Measurements from ENCODE around the gene MACROD2. TPM values are rescaled to one million over a fixed set of nuclear protein-coding genes. Genes with fewer than 3 reads are reported as not detected.
"Not testable (repeated sequence)": the region's sequence is repeated elsewhere in the genome, so short reads cannot be mapped to it uniquely, and the experiment has no call there.

Gene MACROD2
- total RNA-seq, 1 donor from 2014 or later: 6.7 TPM

- Mint-ChIP-seq H3K4me1 (ENCODE audit: unreplicated experiment) (no peaks in the 10 kb centered on the region), H3K4me3 (no peak overlapping the region), H3K36me3 (no peaks in the 10 kb centered on the region), H3K9me3 (peaks cover 6% of the 10 kb centered on the region), H3K27me3 (no peaks in the 10 kb centered on the region), H3K27ac (no peak overlapping the region)
- DNase-seq (ENCODE audit: extremely low spot score, unreplicated experiment): no peak
- TF ChIP-seq CTCF (conservative IDR thresholded peaks at IDR 0.05): no peak
Observed at GRCh38 chr20:14260367-14260766, 265.1 kb downstream of the MACROD2 start.

- DNase-seq (ENCODE audit: extremely low spot score, unreplicated experiment): no peak
- H3K9me3 Mint-ChIP-seq: peaks cover 6% of the 10 kb centered on the region
- no peaks in the 10 kb centered on the region for H3K4me1 Mint-ChIP-seq (ENCODE audit: unreplicated experiment)
- H3K27me3 Mint-ChIP-seq: no peaks in the 10 kb centered on the region
- H3K27ac Mint-ChIP-seq: no peak overlapping the region
- peak; percentile 55 for TF ChIP-seq CTCF (conservative IDR thresholded peaks at IDR 0.05)
- H3K36me3 Mint-ChIP-seq: no peaks in the 10 kb centered on the region
- no peak overlapping the region for H3K4me3 Mint-ChIP-seq
Observed at GRCh38 chr20:14264869-14265268, 269.6 kb downstream of the MACROD2 start.

GRCh38 chr20:14266246-14266645, 270.9 kb downstream of the MACROD2 start:
- no peaks in the 10 kb centered on the region for H3K27me3 Mint-ChIP-seq
- DNase-seq (ENCODE audit: extremely low spot score, unreplicated experiment): no peak
- no peaks in the 10 kb centered on the region for H3K36me3 Mint-ChIP-seq
- no peak for TF ChIP-seq CTCF (conservative IDR thresholded peaks at IDR 0.05)
- no peak overlapping the region for H3K4me3 Mint-ChIP-seq
- H3K4me1 Mint-ChIP-seq (ENCODE audit: unreplicated experiment): no peaks in the 10 kb centered on the region
- no peak overlapping the region for H3K27ac Mint-ChIP-seq
- peaks cover 6% of the 10 kb centered on the region for H3K9me3 Mint-ChIP-seq

GRCh38 chr20:14270751-14271150, 275.4 kb downstream of the MACROD2 start:
- not testable (repeated sequence) for H3K9me3 Mint-ChIP-seq; H3K4me1 Mint-ChIP-seq (ENCODE audit: unreplicated experiment); DNase-seq (ENCODE audit: extremely low spot score, unreplicated experiment); H3K36me3 Mint-ChIP-seq; H3K27me3 Mint-ChIP-seq; H3K27ac Mint-ChIP-seq; H3K4me3 Mint-ChIP-seq

- no peak for TF ChIP-seq CTCF (conservative IDR thresholded peaks at IDR 0.05)
- DNase-seq (ENCODE audit: extremely low spot score, unreplicated experiment): no peak
- no peaks in the 10 kb centered on the region for H3K27me3 Mint-ChIP-seq
- no peaks in the 10 kb centered on the region for H3K4me1 Mint-ChIP-seq (ENCODE audit: unreplicated experiment)
- H3K27ac Mint-ChIP-seq: no peak overlapping the region
- H3K9me3 Mint-ChIP-seq: no peaks in the 10 kb centered on the region
- H3K36me3 Mint-ChIP-seq: no peaks in the 10 kb centered on the region
- H3K4me3 Mint-ChIP-seq: no peak overlapping the region
Observed at GRCh38 chr20:14282140-14282539, 286.8 kb downstream of the MACROD2 start.

- H3K27me3 Mint-ChIP-seq: no peaks in the 10 kb centered on the region
- no peaks in the 10 kb centered on the region for H3K36me3 Mint-ChIP-seq
- no peaks in the 10 kb centered on the region for H3K9me3 Mint-ChIP-seq
- no peak for DNase-seq (ENCODE audit: extremely low spot score, unreplicated experiment)
- no peak for TF ChIP-seq CTCF (conservative IDR thresholded peaks at IDR 0.05)
- no peaks in the 10 kb centered on the region for H3K4me1 Mint-ChIP-seq (ENCODE audit: unreplicated experiment)
- no peak overlapping the region for H3K27ac Mint-ChIP-seq
- no peak overlapping the region for H3K4me3 Mint-ChIP-seq
Observed at GRCh38 chr20:14284443-14284842, 289.1 kb downstream of the MACROD2 start.
